Fibroblast of lung (primary cell): ENCODE results near the gene MUC21. TPM values are rescaled to one million over a fixed set of nuclear protein-coding genes. Genes with fewer than 3 reads are reported as not detected.

ENCODE experiments used
- DNase-seq, 2 donors: peaks; one replicate each; pipeline versions ENCODE4 v3.0.0 to v3.0.0-alpha.2; 2010; ENCODE audit warnings: low read depth in 2 of 2
- H2AFZ ChIP-seq: 2 replicates; pipeline ENCODE4 v1.5.1; 2012; ENCODE audit warnings: low read length, control low read depth, inconsistent platforms
- H3K27ac ChIP-seq: 2 replicates; pipeline ENCODE4 v1.5.1; 2011; ENCODE audit warnings: low read length, control low read depth; ENCODE audit not compliant: insufficient read depth
- H3K27me3 ChIP-seq: 2 replicates; pipeline ENCODE4 v1.5.1; 2011; ENCODE audit warnings: mild to moderate bottlenecking, low read length; ENCODE audit not compliant: control insufficient read depth, insufficient read depth
- H3K36me3 ChIP-seq: 2 replicates; pipeline ENCODE4 v1.5.1; 2011; ENCODE audit warnings: low read length; ENCODE audit not compliant: control insufficient read depth, insufficient read depth
- H3K4me1 ChIP-seq: 2 replicates; pipeline ENCODE4 v1.5.1; 2011; ENCODE audit warnings: low read length; ENCODE audit not compliant: control insufficient read depth, insufficient read depth; ENCODE audit errors: extremely low read depth
- H3K4me2 ChIP-seq: 2 replicates; pipeline ENCODE4 v1.5.1; 2011; ENCODE audit warnings: low read length, control low read depth; ENCODE audit not compliant: insufficient read depth; ENCODE audit errors: extremely low read depth
- H3K4me3 ChIP-seq, 4 experiments: fragments of 200-600 bp in 1 of 4; sonication (generic) in 1 of 4; replicated peaks in 1 of 4; 2 replicates each; pipeline ENCODE4 v1.5.1; 2011 to 2016; ENCODE audit warnings: low read length in 4 of 4, low read depth in 3 of 4, mild to moderate bottlenecking in 3 of 4, control low read depth in 2 of 4, inconsistent platforms in 1 of 4, mixed read lengths in 1 of 4; ENCODE audit not compliant: insufficient read depth in 1 of 4; ENCODE audit errors: control extremely low read depth in 1 of 4
- H3K79me2 ChIP-seq: 2 replicates; pipeline ENCODE4 v1.5.1; 2012; ENCODE audit warnings: mild to moderate bottlenecking, low read length, inconsistent platforms; ENCODE audit not compliant: control insufficient read depth, insufficient read depth
- H3K9ac ChIP-seq: 2 replicates; pipeline ENCODE4 v1.5.1; 2011; ENCODE audit warnings: mild to moderate bottlenecking, low read length, control low read depth; ENCODE audit not compliant: insufficient read depth
- H3K9me3 ChIP-seq: 2 replicates; pipeline ENCODE4 v1.5.1; 2012; ENCODE audit warnings: low read depth, low read length; ENCODE audit not compliant: control insufficient read depth, insufficient read depth
- H4K20me1 ChIP-seq: 2 replicates; pipeline ENCODE4 v1.5.1; 2011; ENCODE audit warnings: low read length; ENCODE audit not compliant: control insufficient read depth, insufficient read depth; ENCODE audit errors: extremely low read depth
- CTCF ChIP-seq, 2 donors: IDR thresholded peaks in 1 of 2; conservative IDR thresholded peaks in 1 of 2; 1 replicate in 1 of 2; 2 replicates in 1 of 2; pipeline ENCODE4 v1.5.1; 2011 to 2012; ENCODE audit warnings: low read length in 2 of 2, control low read depth in 1 of 2, inconsistent platforms in 1 of 2, low read depth in 1 of 2, mild to moderate bottlenecking in 1 of 2
- EZH2 ChIP-seq: IDR thresholded peaks from 2 replicates; pipeline ENCODE4 v1.5.1; 2012; ENCODE audit warnings: low read length, control low read depth, mild to moderate bottlenecking; ENCODE audit errors: missing control alignments
- polyA plus RNA-seq, 2 donors: library from polyadenylated mRNA; depleted of rRNA in 1 of 2; stranded (reverse) in 1 of 2; unstranded in 1 of 2; fragments of >200 nt; gene quantifications; 2 replicates each; pipeline ENCODE4 v1.2.1, GENCODE V29; 2011 to 2012; ENCODE audit warnings: missing spikeins in 1 of 2
- total RNA-seq: library from RNA; depleted of rRNA; stranded (reverse); fragments of >200 nt; gene quantifications from 2 replicates; pipeline ENCODE4 v1.2.1, GENCODE V29; 2014

Gene MUC21
- total and polyA plus RNA-seq, 2 donors (not counting 1 experiment from before 2014, with no cell fraction given) = not detected

GRCh38 chr6:30970946-30971345, 12.6 kb upstream of the MUC21 start:
- no peak overlapping the region for H2AFZ ChIP-seq
- no peaks in the 10 kb centered on the region for H4K20me1 ChIP-seq
- H3K27ac ChIP-seq = no peak overlapping the region
- H3K4me2 ChIP-seq = no peak overlapping the region
- H3K4me3 ChIP-seq = no peak overlapping the region
- DNase-seq = no peak
- H3K9ac ChIP-seq = no peak overlapping the region
- TF ChIP-seq CTCF (conservative IDR thresholded peaks at IDR 0.05 in 1 of 2, IDR thresholded peaks at IDR 0.05 in 1 of 2; ENCODE audit: low read depth in 1 of 2, low read length in 2 of 2) (no peak), EZH2 (no peak)
- H3K27me3 ChIP-seq = peaks cover 14% of the 10 kb centered on the region
- H3K4me1 ChIP-seq = no peaks in the 10 kb centered on the region
- H3K9me3 ChIP-seq = no peaks in the 10 kb centered on the region
- no peaks in the 10 kb centered on the region for H3K79me2 ChIP-seq
- no peaks in the 10 kb centered on the region for H3K36me3 ChIP-seq

GRCh38 chr6:30972816-30973215, 10.7 kb upstream of the MUC21 start:
- no peak overlapping the region for H2AFZ ChIP-seq
- H3K79me2 ChIP-seq = no peaks in the 10 kb centered on the region
- DNase-seq = no peak
- H3K4me3 ChIP-seq = no peak overlapping the region
- H4K20me1 ChIP-seq = no peaks in the 10 kb centered on the region
- H3K4me1 ChIP-seq = no peaks in the 10 kb centered on the region
- H3K9me3 ChIP-seq = no peaks in the 10 kb centered on the region
- TF ChIP-seq CTCF (conservative IDR thresholded peaks at IDR 0.05 in 1 of 2, IDR thresholded peaks at IDR 0.05 in 1 of 2; ENCODE audit: low read depth in 1 of 2, low read length in 2 of 2) (no peak), EZH2 (no peak)
- no peak overlapping the region for H3K27ac ChIP-seq
- no peaks in the 10 kb centered on the region for H3K36me3 ChIP-seq
- no peak overlapping the region for H3K4me2 ChIP-seq
- peaks cover 14% of the 10 kb centered on the region for H3K27me3 ChIP-seq
- no peak overlapping the region for H3K9ac ChIP-seq

GRCh38 chr6:30974490-30975252, 8.8 kb upstream of the MUC21 start:
- Histone ChIP-seq H3K4me2 (no peak overlapping the region), H3K27me3 (peaks cover 16% of the 10 kb centered on the region), H3K27ac (no peak overlapping the region), H2AFZ (no peak overlapping the region), H3K4me1 (no peaks in the 10 kb centered on the region), H3K9me3 (no peaks in the 10 kb centered on the region), H4K20me1 (no peaks in the 10 kb centered on the region), H3K79me2 (no peaks in the 10 kb centered on the region), H3K36me3 (no peaks in the 10 kb centered on the region), H3K9ac (no peak overlapping the region), H3K4me3 (no peak overlapping the region)
- DNase-seq = no peak
- TF ChIP-seq EZH2 (no peak), CTCF (conservative IDR thresholded peaks at IDR 0.05 in 1 of 2, IDR thresholded peaks at IDR 0.05 in 1 of 2; ENCODE audit: low read depth in 1 of 2, low read length in 2 of 2) (no peak)
